K562 (cell line): ENCODE measurements around the gene ARPC1A. TPM values are rescaled to one million over a fixed set of nuclear protein-coding genes. Genes with fewer than 3 reads are reported as not detected.

Experiments used
- ATAC-seq: fragments of 200-7000 bp; cut with Tn5 transposase; 3 replicates; pipeline ENCODE4 v1.9.1; 2020; ENCODE audit warnings: moderate library complexity
- BruUV-seq: library from RNA; stranded (reverse); fragments of 400-500 nt; replicated peaks from 2 replicates; lab custom pipeline; 2021; lab: Mats Ljungman, UMichigan
- CTCF ChIA-PET: fragments of 300-600 bp; formaldehyde crosslinking; extraction: SDS; loops from one replicate; lab custom pipeline; 2021; ENCODE audit warnings: low intra/inter-chr PET ratio; lab: Yijun Ruan, JAX
- POLR2A ChIA-PET: fragments of 300-600, 350-650 bp; sonication (Branson Sonifier 250); formaldehyde crosslinking; extraction: SDS; loops from one replicate; lab custom pipeline; 2021; ENCODE audit warnings: antibody characterized with exemption, inconsistent platforms; lab: Yijun Ruan, JAX
- DNase-seq, 4 experiments: peaks; one replicate each; pipeline versions ENCODE4 v3.0.0 to v3.0.0-alpha.2; 2011 to 2018; ENCODE audit warnings: low spot score in 3 of 4, mixed read lengths in 3 of 4; ENCODE audit errors: extremely low read depth in 1 of 4
- FAIRE-seq: peaks from 2 replicates; lab custom pipeline; 2011; peaks lifted over from hg19 to GRCh38; lab: Jason Lieb, UNC
- H2AFZ ChIP-seq: 2 replicates; pipeline ENCODE4 v1.6.0; 2011; ENCODE audit warnings: low read depth, low read length, control low read depth, inconsistent platforms
- H3K27ac ChIP-seq: fragments of 200-600 bp; 3 replicates; pipeline ENCODE4 v1.8.0; 2011; ENCODE audit warnings: low read depth, mild to moderate bottlenecking, control low read depth, inconsistent platforms, low read length, moderate library complexity, mixed read lengths; ENCODE audit errors: extremely low read depth
- H3K27me3 ChIP-seq, 2 experiments: fragments of 300-600 bp in 1 of 2; 2 replicates in 1 of 2; 3 replicates in 1 of 2; pipeline versions ENCODE4 v1.6.0 to v1.8.0; 2011; ENCODE audit warnings: inconsistent platforms in 2 of 2, low read length in 2 of 2, mild to moderate bottlenecking in 1 of 2, mixed read lengths in 1 of 2, moderate library complexity in 1 of 2; ENCODE audit not compliant: control insufficient read depth in 2 of 2, insufficient read depth in 2 of 2
- H3K36me3 ChIP-seq: fragments of 300-600 bp; 3 replicates; pipeline ENCODE4 v1.8.0; 2011; ENCODE audit warnings: mild to moderate bottlenecking, low read length, inconsistent platforms; ENCODE audit not compliant: control insufficient read depth, insufficient read depth
- H3K4me1 ChIP-seq, 2 experiments: fragments of 200-600 bp in 1 of 2; replicated peaks in 1 of 2; 2 replicates in 1 of 2; 3 replicates in 1 of 2; pipeline versions ENCODE4 v1.5.1 to v1.8.0; 2011; ENCODE audit warnings: inconsistent platforms in 2 of 2, low read length in 2 of 2, mild to moderate bottlenecking in 1 of 2, mixed read lengths in 1 of 2, moderate library complexity in 1 of 2; ENCODE audit not compliant: control insufficient read depth in 2 of 2, insufficient read depth in 2 of 2
- H3K4me2 ChIP-seq: 2 replicates; pipeline ENCODE4 v1.6.1; 2011; ENCODE audit warnings: low read length, control low read depth, inconsistent platforms, mixed read lengths; ENCODE audit not compliant: insufficient read depth
- H3K4me3 ChIP-seq: fragments of 200-600 bp; sonication (generic), shearing (Covaris generic); 2 replicates; pipeline ENCODE4 v1.5.1; 2016; ENCODE audit warnings: control low read depth, inconsistent platforms
- H3K79me2 ChIP-seq: fragments of 200-600 bp; 3 replicates; pipeline ENCODE4 v1.8.0; 2011; ENCODE audit warnings: low read length, inconsistent platforms; ENCODE audit not compliant: control insufficient read depth, insufficient read depth
- H3K9ac ChIP-seq, 2 experiments: 2 replicates each; pipeline versions ENCODE4 v1.6.0 to v1.6.1; 2011; ENCODE audit warnings: low read depth in 2 of 2, low read length in 2 of 2, control low read depth in 1 of 2, inconsistent platforms in 1 of 2, mild to moderate bottlenecking in 1 of 2, mixed read lengths in 1 of 2; ENCODE audit not compliant: insufficient read depth in 1 of 2
- H3K9me1 ChIP-seq: one replicate; pipeline ENCODE4 v1.6.0; 2011; ENCODE audit warnings: inconsistent platforms, mild to moderate bottlenecking, low read length, moderate library complexity; ENCODE audit not compliant: control insufficient read depth, insufficient read depth
- H3K9me3 ChIP-seq: replicated peaks from 2 replicates; pipeline ENCODE4 v1.5.1; 2011; ENCODE audit warnings: low read depth, low read length, inconsistent platforms; ENCODE audit not compliant: control insufficient read depth, insufficient read depth
- H4K20me1 ChIP-seq: replicated peaks from 2 replicates; pipeline ENCODE4 v1.6.1; 2011; ENCODE audit warnings: low read length, inconsistent platforms, mixed read lengths; ENCODE audit not compliant: control insufficient read depth, insufficient read depth
- EWSR1 ChIP-seq: fragments of 450-650 bp; IDR thresholded peaks from 2 replicates; pipeline ENCODE4 v1.6.1; 2018; ENCODE audit warnings: borderline replicate concordance, mild to moderate bottlenecking, low read depth, moderate library complexity; ENCODE audit not compliant: partially characterized antibody
- MYBL2 ChIP-seq, 2 experiments: fragments of 450-650 bp in 1 of 2; sonication (generic) in 1 of 2; formaldehyde crosslinking in 1 of 2; IDR thresholded peaks; 2 replicates each; pipeline versions ENCODE4 v1.6.1 to v1.8.1; 2017 to 2022; ENCODE audit warnings: borderline replicate concordance in 1 of 2, inconsistent platforms in 1 of 2, low read depth in 1 of 2, mild to moderate bottlenecking in 1 of 2, missing genetic modification reagents in 1 of 2, moderate library complexity in 1 of 2
- PHB2 ChIP-seq: fragments of 450-650 bp; IDR thresholded peaks from 2 replicates; pipeline ENCODE4 v1.6.1; 2017; ENCODE audit warnings: low read depth
- SPI1 ChIP-seq: IDR thresholded peaks from 2 replicates; pipeline ENCODE4 v1.6.1; 2011; ENCODE audit warnings: low read depth, low read length, control low read depth, borderline replicate concordance
- SREBF1 ChIP-seq: fragments of 150-350 bp; IDR thresholded peaks from 2 replicates; pipeline ENCODE4 v1.6.1; 2014; ENCODE audit warnings: antibody characterized with exemption, low read depth, low read length, borderline replicate concordance
- SREBF2 ChIP-seq: sonication (generic); formaldehyde crosslinking; IDR thresholded peaks from 2 replicates; pipeline ENCODE4 v1.4.0; 2020; ENCODE audit warnings: mild to moderate bottlenecking, missing genetic modification reagents
- ZNF311 ChIP-seq: fragments of 250-450 bp; sonication (Bioruptor Pico); IDR thresholded peaks from 2 replicates; pipeline ENCODE4 v1.4.0; 2020; ENCODE audit warnings: mild to moderate bottlenecking, moderate library complexity
- WGBS: fragments of 100-300 bp; shearing (Covaris generic); methylation state at CpG from one replicate; pipeline ENCODE4 v1.1.6; 2016; ENCODE audit warnings: low coverage, mixed read lengths; ENCODE audit not compliant: insufficient coverage; ENCODE audit errors: missing lambda C conversion rate; 5-methylcytosine and 5-hydroxymethylcytosine counted together
- in situ Hi-C: fragments of 300-500 bp; cut with MboI; formaldehyde crosslinking; loops from 4 replicates; pipeline ENCODE4 v1.15.0; 2018; ENCODE audit warnings: inconsistent platforms, mixed read lengths
- intact Hi-C: fragments of 100-400 bp; cut with micrococcal nuclease; formaldehyde crosslinking; loops from 2 replicates; pipeline ENCODE4 v1.14.2; 2022
- polyA plus RNA-seq, 8 experiments: library from polyadenylated mRNA; depleted of rRNA in 4 of 8; stranded (reverse) in 5 of 8; unstranded in 3 of 8; fragments of >200 nt; fragmentation: Nextera tagmentation in 2 of 8; fragmentation: Illumina TruSeq in 1 of 8; extraction: Ambion mirVana in 2 of 8; extraction: Trizol in 1 of 8; gene quantifications; 2 replicates each; pipeline versions ENCODE4 v1.2.1 to v1.2.3, GENCODE V29; 2011 to 2014; ENCODE audit warnings: inconsistent platforms in 1 of 8, missing spikeins in 1 of 8
- total RNA-seq, 7 experiments: library from RNA; depleted of rRNA in 6 of 7; stranded (reverse); fragments of >200 nt in 6 of 7; fragmentation: Illumina TruSeq in 2 of 7; extraction: Trizol in 2 of 7; gene quantifications; 2 replicates each; pipeline versions ENCODE4 v1.2.1 to v1.2.3, GENCODE V29; 2011 to 2021; ENCODE audit warnings: low replicate concordance in 1 of 7
- TF ChIP-seq, protein P1 (sequence below), 2 experiments: fragments of 450-650 bp in 1 of 2; sonication (generic) in 1 of 2; formaldehyde crosslinking in 1 of 2; IDR thresholded peaks in 1 of 2; conservative IDR thresholded peaks in 1 of 2; 2 replicates each; pipeline versions ENCODE4 v1.6.1 to v1.8.1; 2016 to 2023; ENCODE audit warnings: mild to moderate bottlenecking in 2 of 2, moderate library complexity in 2 of 2, inconsistent platforms in 1 of 2, missing genetic modification reagents in 1 of 2
- TF ChIP-seq, protein P2 (sequence below): fragments of 250-450 bp; sonication (Bioruptor Pico); IDR thresholded peaks from 2 replicates; pipeline ENCODE4 v1.5.0; 2021; ENCODE audit warnings: mild to moderate bottlenecking, borderline replicate concordance
- TF ChIP-seq, protein P3 (sequence below): conservative IDR thresholded peaks from 2 replicates; pipeline ENCODE4 v1.6.1; 2011; ENCODE audit warnings: low read depth, mild to moderate bottlenecking, low read length; ENCODE audit not compliant: control insufficient read depth

The ARPC1A gene
- total and polyA plus RNA-seq, 9 of the 15 experiments (the other 6 are each of a cell fraction or from before 2014, with no cell fraction given), result 39.5 to 151 (median 86.1) TPM

DNA sequence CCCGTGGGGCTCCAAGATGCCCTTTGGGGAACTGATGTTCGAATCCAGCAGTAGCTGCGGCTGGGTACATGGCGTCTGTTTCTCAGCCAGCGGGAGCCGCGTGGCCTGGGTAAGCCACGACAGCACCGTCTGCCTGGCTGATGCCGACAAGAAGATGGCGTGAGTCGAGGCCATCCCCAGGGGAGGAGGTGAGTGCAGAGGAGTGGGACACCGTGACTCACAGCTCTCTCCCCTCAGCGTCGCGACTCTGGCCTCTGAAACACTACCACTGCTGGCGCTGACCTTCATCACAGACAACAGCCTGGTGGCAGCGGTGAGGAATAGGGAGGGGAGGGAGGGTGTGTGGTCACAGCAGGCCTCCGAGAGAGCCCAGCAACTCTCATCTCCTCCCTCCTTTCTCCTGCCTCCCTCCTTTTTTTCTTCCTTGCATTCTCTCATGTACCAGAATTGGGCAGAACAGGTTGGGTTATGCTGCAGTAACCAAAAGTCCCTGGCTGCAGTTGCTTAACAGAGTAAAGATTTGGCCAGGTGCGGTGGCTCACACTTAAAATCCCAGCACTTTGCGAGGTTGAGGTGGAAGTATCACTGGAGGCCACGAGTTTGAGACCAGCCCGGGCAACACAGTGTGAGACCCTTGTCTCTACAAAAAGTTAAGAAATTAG is 65.4 kb downstream of the ARPC1A start (continued):
- TF ChIP-seq, protein P1, sequence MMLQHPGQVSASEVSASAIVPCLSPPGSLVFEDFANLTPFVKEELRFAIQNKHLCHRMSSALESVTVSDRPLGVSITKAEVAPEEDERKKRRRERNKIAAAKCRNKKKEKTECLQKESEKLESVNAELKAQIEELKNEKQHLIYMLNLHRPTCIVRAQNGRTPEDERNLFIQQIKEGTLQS (IDR thresholded peaks at IDR 0.05), result no peak
- TF ChIP-seq, protein P1 (CRISPR knock-in tag; conservative IDR thresholded peaks at IDR 0.05), result no peak
- TF ChIP-seq SREBF2 (CRISPR knock-in tag), result no peak
- no peak for TF ChIP-seq MYBL2 (IDR thresholded peaks at IDR 0.05; ENCODE audit: low read depth)
- TF ChIP-seq MYBL2 (CRISPR knock-in tag; IDR thresholded peaks at IDR 0.05; ENCODE audit: borderline replicate concordance), result no peak
- no peak for TF ChIP-seq EWSR1
- TF ChIP-seq, all 486 proteins: peak for 3

DNA sequence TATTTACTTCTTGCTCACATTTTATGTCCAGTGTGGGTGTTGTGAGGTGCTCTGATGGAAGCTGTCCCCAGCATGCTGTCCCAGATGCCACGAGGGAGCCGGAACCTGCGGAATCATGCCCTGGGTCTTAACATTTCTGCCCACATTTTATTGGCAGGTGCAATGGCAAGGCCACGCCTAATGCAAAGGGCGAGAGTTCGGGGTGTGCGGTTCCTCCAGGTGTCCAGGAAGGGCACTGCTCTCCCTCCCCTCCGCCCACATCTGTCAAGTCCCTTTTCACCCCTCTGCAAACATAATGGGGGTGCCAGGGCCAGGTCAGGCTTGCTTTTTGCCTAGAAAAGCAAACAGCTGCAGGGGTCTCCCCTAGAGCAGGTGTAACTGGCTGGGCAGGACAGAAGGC is 66.3 kb downstream of the ARPC1A start:
- H3K27ac ChIP-seq, result no peak overlapping the region
- peaks cover 0 to 36% of the 10 kb centered on the region in 2 experiments; a peak in 2 of 5 replicates for H3K4me1 ChIP-seq
- ATAC-seq, result no peak
- H3K9me1 ChIP-seq, result no peaks in the 10 kb centered on the region
- no peaks in the 10 kb centered on the region for H3K9me3 ChIP-seq
- FAIRE-seq, result no peak
- H3K27me3 ChIP-seq, result no peaks in the 10 kb centered on the region
- intact Hi-C loops (no loop called here), in situ Hi-C loops (no loop called here)
- H3K4me3 ChIP-seq, result no peak overlapping the region
- BruUV-seq, result no TSS peak
- H3K4me2 ChIP-seq, result no peak overlapping the region
- H3K79me2 ChIP-seq, result no peaks in the 10 kb centered on the region
- no peak overlapping the region for H2AFZ ChIP-seq
- POLR2A ChIA-PET, result interaction anchor here (1.6 to 4.7 kb wide), 2 partner anchors 13 to 16 kb away, joined by 3 to 35 read pairs; partner anchors contain the start of genes BUD31 and PDAP1
- CTCF ChIA-PET, result interaction anchor here (1.0 kb wide), 1 partner anchor 27 kb away, joined by 3 read pairs; no protein-coding TSS in a partner anchor
- no peak overlapping the region for H3K9ac ChIP-seq
- peaks cover 9% of the 10 kb centered on the region for H4K20me1 ChIP-seq
- DNase-seq, result no peak
- peaks cover 94% of the 10 kb centered on the region for H3K36me3 ChIP-seq
- 92% methylated on average over 7 of the region's 8 CpGs for WGBS
- TF ChIP-seq, protein P2, sequence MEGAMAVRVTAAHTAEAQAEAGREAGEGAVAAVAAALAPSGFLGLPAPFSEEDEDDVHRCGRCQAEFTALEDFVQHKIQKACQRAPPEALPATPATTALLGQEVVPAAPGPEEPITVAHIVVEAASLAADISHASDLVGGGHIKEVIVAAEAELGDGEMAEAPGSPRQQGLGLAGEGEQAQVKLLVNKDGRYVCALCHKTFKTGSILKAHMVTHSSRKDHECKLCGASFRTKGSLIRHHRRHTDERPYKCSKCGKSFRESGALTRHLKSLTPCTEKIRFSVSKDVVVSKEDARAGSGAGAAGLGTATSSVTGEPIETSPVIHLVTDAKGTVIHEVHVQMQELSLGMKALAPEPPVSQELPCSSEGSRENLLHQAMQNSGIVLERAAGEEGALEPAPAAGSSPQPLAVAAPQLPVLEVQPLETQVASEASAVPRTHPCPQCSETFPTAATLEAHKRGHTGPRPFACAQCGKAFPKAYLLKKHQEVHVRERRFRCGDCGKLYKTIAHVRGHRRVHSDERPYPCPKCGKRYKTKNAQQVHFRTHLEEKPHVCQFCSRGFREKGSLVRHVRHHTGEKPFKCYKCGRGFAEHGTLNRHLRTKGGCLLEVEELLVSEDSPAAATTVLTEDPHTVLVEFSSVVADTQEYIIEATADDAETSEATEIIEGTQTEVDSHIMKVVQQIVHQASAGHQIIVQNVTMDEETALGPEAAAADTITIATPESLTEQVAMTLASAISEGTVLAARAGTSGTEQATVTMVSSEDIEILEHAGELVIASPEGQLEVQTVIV (CRISPR knock-in tag), result no peak
- TF ChIP-seq SPI1, result no peak
- TF ChIP-seq ZNF311 (CRISPR knock-in tag), result no peak
- TF ChIP-seq SREBF1, result no peak
- TF ChIP-seq PHB2, result no peak
- TF ChIP-seq, protein P3, sequence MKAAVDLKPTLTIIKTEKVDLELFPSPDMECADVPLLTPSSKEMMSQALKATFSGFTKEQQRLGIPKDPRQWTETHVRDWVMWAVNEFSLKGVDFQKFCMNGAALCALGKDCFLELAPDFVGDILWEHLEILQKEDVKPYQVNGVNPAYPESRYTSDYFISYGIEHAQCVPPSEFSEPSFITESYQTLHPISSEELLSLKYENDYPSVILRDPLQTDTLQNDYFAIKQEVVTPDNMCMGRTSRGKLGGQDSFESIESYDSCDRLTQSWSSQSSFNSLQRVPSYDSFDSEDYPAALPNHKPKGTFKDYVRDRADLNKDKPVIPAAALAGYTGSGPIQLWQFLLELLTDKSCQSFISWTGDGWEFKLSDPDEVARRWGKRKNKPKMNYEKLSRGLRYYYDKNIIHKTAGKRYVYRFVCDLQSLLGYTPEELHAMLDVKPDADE, result no peak
